ENCODE data around the gene PTPRK.

PTPRK gene

DNA sequence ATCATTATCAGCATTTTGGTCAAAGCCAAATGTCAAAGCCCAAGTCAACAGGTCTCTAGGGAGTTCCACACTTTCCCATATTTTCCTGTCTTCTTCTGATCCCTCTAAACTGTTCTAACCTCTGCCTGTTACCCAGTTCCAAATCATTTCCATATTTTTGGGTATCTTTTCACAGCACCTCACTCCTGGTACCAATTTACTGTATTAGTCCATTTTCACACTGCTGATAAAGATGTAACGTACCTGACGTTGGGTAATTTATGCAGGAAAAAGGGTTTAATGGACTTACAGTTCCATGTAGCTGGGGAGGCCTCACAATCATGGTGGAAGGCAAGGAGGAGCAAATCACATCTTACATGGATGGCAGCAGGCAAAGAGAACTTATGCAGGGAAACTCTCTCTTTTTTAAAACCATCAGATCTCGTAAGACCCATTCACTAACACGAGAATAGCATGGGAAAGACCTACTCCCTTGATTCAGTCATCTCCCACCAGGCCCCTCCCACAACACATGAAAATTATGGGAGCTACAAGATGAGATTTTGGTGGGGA is 143.4 kb downstream of the PTPRK start:
- DNase-seq, result no peak

GRCh38 chr6:128371136-128371535 is 149.3 kb downstream of the PTPRK start:
- no peak for DNase-seq

DNA sequence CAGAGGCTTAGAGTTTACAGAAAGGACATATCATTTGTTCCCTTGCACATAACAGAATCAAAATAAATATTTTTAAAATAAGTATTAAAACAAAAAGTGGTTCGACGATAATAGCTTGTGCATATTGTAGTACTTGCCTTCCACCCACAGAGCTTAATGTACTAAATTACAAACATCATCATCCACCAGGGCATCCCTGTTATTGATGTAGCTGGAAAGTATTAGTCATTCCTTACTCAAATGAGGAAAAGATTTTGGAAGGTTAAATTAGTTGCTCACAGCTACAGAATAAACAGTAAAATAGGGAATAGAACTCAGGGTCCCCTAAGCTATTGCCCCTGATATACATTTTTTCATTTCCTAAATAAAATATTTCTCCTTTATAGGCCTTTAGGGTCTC is 150.3 kb downstream of the PTPRK start:
- no peak for DNase-seq

- no peak for DNase-seq
Observed at GRCh38 chr6:128368213-128368944, 152.0 kb downstream of the PTPRK start.

GRCh38 chr6:128367437-128367836 is 153.0 kb downstream of the PTPRK start:
- DNase-seq, result no peak

GRCh38 chr6:128365520-128366160 is 154.8 kb downstream of the PTPRK start:
- no peak for DNase-seq

DNA sequence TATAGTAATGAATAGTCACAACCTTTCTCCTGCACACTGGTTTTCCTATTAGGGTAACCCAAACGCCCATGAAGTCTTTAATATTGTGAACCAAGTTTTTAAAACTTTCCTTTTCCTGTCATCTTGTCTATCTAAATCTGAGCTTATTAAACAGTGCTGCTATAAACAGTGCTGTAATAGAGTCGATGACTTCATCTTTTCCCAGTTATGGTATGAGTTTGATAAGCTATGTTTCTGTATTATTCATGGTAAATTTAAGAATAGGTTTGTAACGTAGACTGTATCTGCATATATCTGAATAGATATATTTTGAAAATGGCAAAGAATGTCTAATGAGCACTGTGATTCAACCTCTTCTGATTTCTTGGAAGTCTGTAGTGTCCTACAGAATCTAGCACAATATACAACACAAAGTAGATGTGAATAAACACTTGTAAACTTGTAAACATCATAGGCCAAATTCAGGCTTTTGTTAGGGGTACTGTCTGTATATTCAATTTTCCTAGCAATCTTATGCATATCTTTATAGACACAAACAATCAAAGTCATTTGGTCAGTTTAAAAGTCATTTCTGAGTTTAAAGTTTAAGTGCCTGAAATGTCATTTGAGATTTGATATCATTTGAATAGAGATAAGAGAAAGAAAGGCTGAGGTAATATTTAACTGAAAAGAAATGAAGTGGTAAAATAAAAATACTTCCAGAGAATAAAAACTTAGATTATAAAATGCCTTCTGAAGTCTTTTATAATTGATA is 155.5 kb downstream of the PTPRK start:
- DNase-seq, result no peak

- DNase-seq, result no peak
Observed at GRCh38 chr6:128363020-128363813, 157.2 kb downstream of the PTPRK start.

DNA sequence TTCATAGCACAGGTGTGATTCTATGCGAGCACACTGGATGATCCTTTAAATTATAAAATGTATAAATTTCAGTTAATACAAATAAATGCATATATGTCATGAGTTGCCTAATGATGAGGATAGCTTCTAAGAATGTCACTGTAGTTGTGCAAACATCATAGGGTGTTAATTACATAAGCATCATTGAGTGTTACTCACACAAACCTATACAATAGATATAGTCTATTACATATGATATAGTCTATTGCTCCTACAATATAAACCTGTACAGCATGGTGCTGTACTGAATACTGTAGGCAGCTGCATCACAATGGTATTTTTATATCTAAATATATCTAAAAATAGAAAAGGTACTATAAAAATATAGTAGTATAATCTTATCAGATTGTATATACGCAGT is 159.0 kb downstream of the PTPRK start:
- DNase-seq, result no peak

- DNase-seq, result no peak
Observed at GRCh38 chr6:128358244-128358776, 162.1 kb downstream of the PTPRK start.

- DNase-seq, result no peak
Observed at GRCh38 chr6:128357392-128358130, 162.8 kb downstream of the PTPRK start.

GRCh38 chr6:128352366-128352765 is 168.0 kb downstream of the PTPRK start:
- no peak for DNase-seq

- DNase-seq, result no peak
Observed at GRCh38 chr6:128351255-128351514, 169.2 kb downstream of the PTPRK start.

GRCh38 chr6:128350416-128351254 is 169.8 kb downstream of the PTPRK start:
- DNase-seq, result no peak

- no peak for DNase-seq
Observed at GRCh38 chr6:128347123-128347522, 173.3 kb downstream of the PTPRK start.

- DNase-seq, result no peak
Observed at GRCh38 chr6:128346569-128346968, 173.8 kb downstream of the PTPRK start.

- DNase-seq, result no peak
Observed at GRCh38 chr6:128345278-128345677, 175.1 kb downstream of the PTPRK start.

- DNase-seq, result no peak
Observed at GRCh38 chr6:128343706-128344105, 176.7 kb downstream of the PTPRK start.

- no peak for DNase-seq
Observed at GRCh38 chr6:128339635-128340450, 180.6 kb downstream of the PTPRK start.

DNA sequence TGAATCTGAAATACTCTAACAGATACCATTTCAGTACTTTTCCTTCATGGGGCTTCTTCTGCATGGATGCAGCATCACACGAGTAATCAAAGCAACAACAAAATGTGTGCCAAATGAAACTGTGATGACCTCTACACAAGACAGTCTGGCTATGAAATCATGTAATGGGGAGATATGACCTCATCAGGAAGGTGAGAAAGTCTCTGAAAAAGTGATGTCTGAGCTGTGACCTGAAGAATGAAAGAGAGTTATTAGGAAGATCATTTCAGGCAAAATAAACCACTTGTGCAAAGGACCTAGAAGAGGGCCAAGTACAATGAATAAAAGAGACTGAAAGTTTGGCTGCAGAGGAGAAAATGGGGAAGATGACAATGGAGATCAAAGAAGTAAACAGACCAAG is 182.8 kb downstream of the PTPRK start:
- DNase-seq, result no peak

Data from NCI-H1092 treated with DMSO at 0.1 percent for 48 hours (cell line).